ENCODE measurements around the gene KBTBD12. TPM values are rescaled to one million over a fixed set of nuclear protein-coding genes. Genes with fewer than 3 reads are reported as not detected.

The KBTBD12 gene
- total and polyA plus RNA-seq, 2 of the 13 experiments (the other 11 are each of a cell fraction or from before 2014, with no cell fraction given) = not detected

- TF ChIP-seq THRA (CRISPR knock-in tag; IDR thresholded peaks at IDR 0.05; ENCODE audit: borderline replicate concordance) (peak; percentile 88; the same call in 1 of the 2 replicates), SMC3 (IDR thresholded peaks at IDR 0.05; ENCODE audit: low read length) (peak; percentile 12; the same call in 1 of the 2 replicates), ZNF891 (CRISPR knock-in tag; IDR thresholded peaks at IDR 0.05) (no peak), NR2F1 (CRISPR knock-in tag; IDR thresholded peaks at IDR 0.05) (peak; percentile 69 to 76), STAT6 (CRISPR knock-in tag; IDR thresholded peaks at IDR 0.05; ENCODE audit: borderline replicate concordance) (0 out of 2 replicates have a peak, but pooled peaks have one; percentile 50), SUZ12 (IDR thresholded peaks at IDR 0.05; ENCODE audit: low read depth, low read length) (no peak), ZNF609 (CRISPR knock-in tag; IDR thresholded peaks at IDR 0.05; ENCODE audit: borderline replicate concordance) (peak; percentile 77; the same call in 1 of the 2 replicates), JUN (CRISPR knock-in tag; IDR thresholded peaks at IDR 0.05) (peak; percentile 40; the same call in 1 of the 2 replicates), TEAD3 (CRISPR knock-in tag; optimal IDR thresholded peaks at IDR 0.05; ENCODE audit: borderline replicate concordance) (peak; percentile 97), ZSCAN21 (CRISPR knock-in tag; IDR thresholded peaks at IDR 0.05; ENCODE audit: borderline replicate concordance) (peak; percentile 79; the same call in 1 of the 2 replicates), DR1 (CRISPR knock-in tag; IDR thresholded peaks at IDR 0.05) (no peak), MYC (CRISPR knock-in tag; IDR thresholded peaks at IDR 0.05; ENCODE audit: borderline replicate concordance) (peak; percentile 76; the same call in 1 of the 2 replicates), MIER3 (CRISPR knock-in tag; IDR thresholded peaks at IDR 0.05; ENCODE audit: borderline replicate concordance) (peak; percentile 80; the same call in 1 of the 2 replicates), ZNF556 (CRISPR knock-in tag; IDR thresholded peaks at IDR 0.05; ENCODE audit: borderline replicate concordance) (peak; percentile 84), ZNF614 (CRISPR knock-in tag; IDR thresholded peaks at IDR 0.05; ENCODE audit: borderline replicate concordance) (peak; percentile 75; the same call in 1 of the 2 replicates), ZFAT (CRISPR knock-in tag; conservative IDR thresholded peaks at IDR 0.05) (no peak), TBX2 (CRISPR knock-in tag; IDR thresholded peaks at IDR 0.05; ENCODE audit: borderline replicate concordance) (peak; percentile 75; the same call in 1 of the 2 replicates), ZNF362 (CRISPR knock-in tag; IDR thresholded peaks at IDR 0.05; ENCODE audit: borderline replicate concordance) (no peak), ZNF772 (CRISPR knock-in tag; IDR thresholded peaks at IDR 0.05) (0 out of 2 replicates have a peak, but pooled peaks have one; percentile 34), ZNF331 (CRISPR knock-in tag; IDR thresholded peaks at IDR 0.05) (peak; percentile 98)
These were observed 82.9 kb downstream of the KBTBD12 start (continued) for GRCh38 chr3:127997961-127998360.

Measured in HepG2 (cell line).